ENCODE data around the gene CORO7.

DNA sequence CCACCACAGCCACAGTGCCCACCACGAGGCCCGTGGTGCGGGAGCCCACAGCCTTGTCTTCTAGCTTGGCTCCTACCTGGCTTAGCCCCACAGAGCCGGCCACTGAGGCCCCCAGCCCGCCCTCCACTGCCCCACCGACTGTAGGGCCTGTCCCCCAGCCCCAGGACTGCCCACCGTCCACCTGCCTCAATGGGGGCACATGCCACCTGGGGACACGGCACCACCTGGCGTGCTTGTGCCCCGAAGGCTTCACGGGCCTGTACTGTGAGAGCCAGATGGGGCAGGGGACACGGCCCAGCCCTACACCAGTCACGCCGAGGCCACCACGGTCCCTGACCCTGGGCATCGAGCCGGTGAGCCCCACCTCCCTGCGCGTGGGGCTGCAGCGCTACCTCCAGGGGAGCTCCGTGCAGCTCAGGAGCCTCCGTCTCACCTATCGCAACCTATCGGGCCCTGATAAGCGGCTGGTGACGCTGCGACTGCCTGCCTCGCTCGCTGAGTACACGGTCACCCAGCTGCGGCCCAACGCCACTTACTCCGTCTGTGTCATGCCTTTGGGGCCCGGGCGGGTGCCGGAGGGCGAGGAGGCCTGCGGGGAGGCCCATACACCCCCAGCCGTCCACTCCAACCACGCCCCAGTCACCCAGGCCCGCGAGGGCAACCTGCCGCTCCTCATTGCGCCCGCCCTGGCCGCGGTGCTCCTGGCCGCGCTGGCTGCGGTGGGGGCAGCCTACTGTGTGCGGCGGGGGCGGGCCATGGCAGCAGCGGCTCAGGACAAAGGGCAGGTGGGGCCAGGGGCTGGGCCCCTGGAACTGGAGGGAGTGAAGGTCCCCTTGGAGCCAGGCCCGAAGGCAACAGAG, 34.2 kb downstream of the CORO7 start:
- TF ChIP-seq POLR2A (IDR thresholded peaks at IDR 0.05; ENCODE audit: low read length): no peak
- TF ChIP-seq GATA1 (IDR thresholded peaks at IDR 0.05; ENCODE audit: low read depth, low read length): no peak

Measured in erythroblast (primary cell).